Fibroblast of skin of left quadriceps (primary cell): ENCODE results near the gene NUMA1.

Experiments used
- DNase-seq, 2 experiments: peaks; one replicate each; pipeline ENCODE4 v3.0.0-alpha.2; 2013; ENCODE audit warnings: low read depth in 2 of 2

The NUMA1 gene

DNA sequence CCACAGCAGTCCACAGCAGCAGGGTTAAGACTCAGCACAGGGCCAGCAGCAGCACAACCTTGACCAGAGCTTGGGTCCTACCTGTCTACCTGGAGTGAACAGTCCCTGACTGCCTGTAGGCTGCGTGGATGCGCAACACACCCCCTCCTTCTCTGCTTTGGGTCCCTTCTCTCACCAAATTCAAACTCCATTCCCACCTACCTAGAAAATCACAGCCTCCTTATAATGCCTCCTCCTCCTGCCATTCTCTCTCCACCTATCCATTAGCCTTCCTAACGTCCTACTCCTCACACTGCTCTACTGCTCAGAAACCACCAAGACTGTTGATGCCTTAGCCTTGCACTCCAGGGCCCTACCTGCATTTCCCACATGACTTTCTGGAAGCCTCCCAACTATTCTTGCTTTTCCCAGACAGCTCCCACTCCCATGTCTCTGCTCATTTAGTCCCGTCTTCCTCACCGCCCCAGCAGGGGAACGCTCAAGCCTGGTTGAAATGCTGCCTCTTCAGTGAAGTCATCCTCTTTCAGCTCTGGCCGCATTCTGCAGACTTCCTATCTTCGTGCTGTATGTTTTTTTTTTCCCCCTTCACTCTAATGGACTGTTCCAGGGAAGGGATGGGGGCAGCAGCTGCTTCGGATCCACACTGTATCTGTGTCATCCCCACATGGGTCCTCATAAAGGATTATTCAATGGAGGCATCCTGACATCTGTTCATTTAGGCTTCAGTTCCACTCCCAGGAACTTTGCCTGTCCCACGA, 78.3 kb downstream of the NUMA1 start:
- DNase-seq, result no peak

DNA sequence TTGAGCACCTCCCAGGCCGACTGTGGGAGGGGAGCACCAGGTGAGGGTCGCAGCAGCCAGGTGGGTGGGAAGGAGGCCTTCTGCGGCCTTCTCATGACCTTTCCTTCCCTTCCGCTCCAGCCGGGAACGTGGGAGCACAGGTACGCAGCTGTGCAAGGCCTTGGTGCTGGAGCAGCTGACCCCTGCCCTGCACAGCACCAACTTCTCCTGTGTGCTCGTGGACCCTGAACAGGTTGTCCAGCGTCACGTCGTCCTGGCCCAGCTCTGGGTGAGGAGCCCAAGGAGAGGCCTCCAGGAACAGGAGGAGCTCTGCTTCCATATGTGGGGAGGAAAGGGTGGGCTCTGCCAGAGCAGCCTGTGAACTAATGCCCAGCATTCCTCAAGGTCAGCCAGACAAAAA, 79.1 kb downstream of the NUMA1 start:
- no peak for DNase-seq

DNA sequence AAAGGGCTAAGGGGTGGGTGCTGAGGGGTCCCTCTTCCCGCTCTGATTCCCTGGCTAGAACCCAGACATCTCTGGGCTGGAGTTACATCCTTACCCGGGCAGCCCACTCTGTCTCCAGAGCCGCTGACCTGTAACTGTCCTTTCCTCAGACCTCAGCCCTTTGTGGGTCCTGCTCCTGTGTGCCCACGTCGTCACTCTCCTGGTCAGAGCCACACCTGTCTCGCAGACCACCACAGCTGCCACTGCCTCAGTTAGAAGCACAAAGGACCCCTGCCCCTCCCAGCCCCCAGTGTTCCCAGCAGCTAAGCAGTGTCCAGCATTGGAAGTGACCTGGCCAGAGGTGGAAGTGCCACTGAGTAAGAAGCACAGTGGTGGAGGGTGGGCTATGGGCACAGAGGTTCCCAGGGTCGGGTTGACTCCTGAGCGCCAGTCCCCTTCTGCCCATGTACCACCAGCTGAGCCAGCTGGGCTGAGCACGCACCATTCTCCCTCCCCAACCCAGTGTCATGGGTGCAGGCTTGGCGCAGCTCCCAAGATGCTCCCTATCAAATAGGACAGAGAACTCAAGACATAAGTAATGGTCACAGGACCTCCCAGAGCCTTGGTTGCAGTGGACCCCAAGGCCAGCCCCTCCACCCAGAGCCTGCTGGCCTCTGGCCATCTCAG, 80.0 kb downstream of the NUMA1 start:
- no peak for DNase-seq

DNA sequence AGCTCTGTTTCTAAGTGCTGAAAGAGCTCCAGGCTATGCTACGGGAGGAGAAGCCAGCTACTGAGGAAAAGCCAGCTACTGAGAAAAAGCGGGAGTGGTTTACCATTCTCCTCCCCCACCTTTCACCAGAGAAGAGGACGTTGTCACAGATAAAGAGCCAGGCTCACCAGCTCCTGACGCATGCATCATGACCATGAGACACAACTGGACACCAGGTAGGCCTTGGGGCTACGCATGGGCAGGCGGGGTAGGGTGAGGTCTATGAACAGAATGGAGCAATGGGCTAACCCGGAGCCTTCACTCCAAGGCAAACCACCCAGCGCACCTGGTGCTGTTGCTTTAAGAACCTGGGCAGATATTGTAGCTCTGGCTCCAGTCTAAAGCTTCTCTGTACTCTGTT, 80.5 kb downstream of the NUMA1 start:
- DNase-seq, result no peak

DNA sequence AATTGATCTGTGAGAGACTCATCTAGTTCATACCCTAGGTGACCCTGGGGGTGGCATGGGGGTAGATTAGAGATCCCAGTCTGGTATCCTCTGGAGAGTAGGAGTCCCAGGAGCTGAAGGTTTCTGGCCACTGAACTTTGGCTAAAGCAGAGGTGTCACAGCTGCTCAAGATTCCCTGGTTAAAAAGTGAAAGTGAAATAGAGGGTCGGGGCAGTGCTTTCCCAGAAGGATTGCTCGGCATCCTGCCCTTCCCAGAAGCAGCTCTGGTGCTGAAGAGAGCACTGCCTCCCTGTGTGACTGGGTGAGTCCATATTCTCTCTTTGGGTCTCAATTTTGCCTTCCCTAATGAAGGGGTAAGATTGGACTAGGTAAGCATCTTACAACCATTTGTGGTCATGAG, 81.0 kb downstream of the NUMA1 start:
- DNase-seq, result no peak

DNA sequence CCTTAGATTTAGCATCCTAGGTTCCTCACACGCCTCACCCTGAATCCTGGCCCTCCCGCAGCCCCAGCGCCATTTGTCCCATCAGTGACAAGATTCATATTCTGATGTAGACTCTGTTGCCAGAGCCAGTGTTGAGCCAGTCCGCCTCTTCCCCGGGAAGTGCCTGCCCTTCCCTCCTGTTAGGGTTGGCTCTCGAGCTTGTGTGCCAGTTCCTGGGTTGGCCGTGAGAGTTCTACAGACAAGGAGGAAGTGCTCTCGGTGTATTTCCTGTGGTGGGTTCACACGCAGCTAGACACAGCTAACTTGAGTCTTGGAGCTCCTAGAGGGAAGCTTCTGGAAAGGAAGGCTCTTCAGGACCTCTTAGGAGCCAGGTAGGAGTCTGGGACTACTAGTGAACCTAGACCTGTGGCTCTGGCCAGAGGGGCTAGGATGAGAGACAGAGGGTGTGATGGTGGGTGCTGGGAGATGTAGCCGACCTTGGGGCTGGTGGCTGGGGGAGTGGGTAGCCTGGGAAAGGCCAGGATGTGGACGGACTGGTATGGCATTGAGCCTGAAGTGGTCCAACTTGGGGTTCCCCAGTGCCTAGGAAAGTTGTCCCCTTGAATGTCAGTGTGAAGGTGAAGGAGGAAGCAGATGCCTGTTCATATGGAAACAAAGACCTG, 81.6 kb downstream of the NUMA1 start, which contains the start of gene IL18BP:
Gene IL18BP (plus strand): TSS at position 261 of the 662 bp plus-strand sequence. CDS start 1,076 bp downstream, outside the sequence.
- no peak for DNase-seq

DNA sequence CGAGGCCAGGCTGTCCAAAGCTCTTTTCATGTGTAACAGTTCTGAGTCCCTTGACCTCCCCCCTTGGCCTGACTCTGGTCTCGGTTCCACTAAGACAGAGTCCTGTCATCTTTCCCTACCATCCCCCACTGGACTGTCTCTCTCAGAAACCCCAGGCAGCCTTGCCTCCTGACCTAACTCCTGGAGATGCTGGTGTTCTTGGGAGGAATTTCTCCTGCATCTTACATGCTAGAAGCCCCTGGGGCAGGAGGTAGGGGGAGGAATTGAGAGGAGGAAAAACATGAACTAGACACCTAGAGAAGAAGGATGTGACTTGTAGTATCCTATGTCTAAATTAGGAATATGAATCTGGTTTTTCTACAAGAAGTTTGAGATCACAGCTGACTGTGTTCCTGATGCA, 82.3 kb downstream of the NUMA1 start:
- DNase-seq, result no peak

DNA sequence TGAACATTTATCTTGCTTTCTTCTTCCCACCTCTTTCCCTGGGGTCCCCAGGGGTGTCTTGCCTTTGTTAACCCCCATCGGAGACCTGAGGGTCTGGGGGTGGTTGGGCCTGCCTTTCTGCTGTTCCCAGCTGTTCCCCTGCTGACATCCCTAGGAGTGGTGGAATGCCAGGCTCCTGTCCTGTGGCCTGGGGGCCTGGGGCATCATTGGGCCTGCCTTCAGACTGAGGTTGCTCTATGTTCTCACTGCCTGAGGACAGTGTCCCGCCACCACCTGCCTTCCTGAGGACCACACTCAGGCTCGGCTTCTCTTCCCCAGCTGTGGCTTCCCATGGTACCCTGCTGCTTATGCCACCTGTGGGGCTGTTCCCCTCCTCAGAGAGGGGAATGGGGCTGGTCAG, 82.7 kb downstream of the NUMA1 start:
- DNase-seq, result no peak

DNA sequence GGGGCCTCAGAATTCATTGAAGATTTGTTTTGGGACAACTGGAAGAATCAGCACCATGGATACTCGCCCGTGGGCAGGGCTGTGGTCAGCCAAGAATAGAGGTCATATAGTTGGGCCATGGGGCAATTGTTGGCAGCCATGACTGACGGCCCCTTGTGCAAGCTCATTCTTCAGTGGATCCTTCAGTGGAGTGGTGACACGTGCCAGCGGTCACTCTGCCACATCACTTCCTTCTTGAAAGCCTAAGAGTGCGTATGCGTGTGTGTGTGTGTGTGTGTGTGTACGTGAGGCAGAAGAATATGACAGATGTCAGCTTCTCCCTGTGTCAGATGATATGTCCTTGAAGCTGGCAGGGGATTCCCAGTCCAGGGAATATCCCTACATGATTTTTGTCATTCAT, 83.4 kb downstream of the NUMA1 start:
- DNase-seq, result no peak

DNA sequence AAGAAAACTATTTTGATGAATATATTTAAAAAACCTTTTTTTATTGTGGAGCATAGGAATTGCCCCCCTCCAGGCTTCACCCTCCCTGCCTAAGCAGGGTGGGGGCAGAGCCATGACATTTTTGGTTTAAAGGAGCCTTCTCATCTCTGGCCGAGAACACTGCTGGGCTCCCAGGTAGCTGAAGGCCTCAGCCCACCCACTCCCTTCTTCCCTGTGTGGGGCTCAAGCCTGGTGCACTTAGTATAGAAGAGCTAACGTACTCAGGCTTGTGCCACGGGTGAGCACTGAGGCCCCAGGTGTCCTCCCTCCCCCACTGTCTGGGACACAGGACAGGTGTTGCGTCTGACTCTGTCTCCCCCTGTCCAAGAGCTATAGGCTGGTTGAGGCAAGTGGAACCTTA, 83.8 kb downstream of the NUMA1 start:
- no peak for DNase-seq

DNA sequence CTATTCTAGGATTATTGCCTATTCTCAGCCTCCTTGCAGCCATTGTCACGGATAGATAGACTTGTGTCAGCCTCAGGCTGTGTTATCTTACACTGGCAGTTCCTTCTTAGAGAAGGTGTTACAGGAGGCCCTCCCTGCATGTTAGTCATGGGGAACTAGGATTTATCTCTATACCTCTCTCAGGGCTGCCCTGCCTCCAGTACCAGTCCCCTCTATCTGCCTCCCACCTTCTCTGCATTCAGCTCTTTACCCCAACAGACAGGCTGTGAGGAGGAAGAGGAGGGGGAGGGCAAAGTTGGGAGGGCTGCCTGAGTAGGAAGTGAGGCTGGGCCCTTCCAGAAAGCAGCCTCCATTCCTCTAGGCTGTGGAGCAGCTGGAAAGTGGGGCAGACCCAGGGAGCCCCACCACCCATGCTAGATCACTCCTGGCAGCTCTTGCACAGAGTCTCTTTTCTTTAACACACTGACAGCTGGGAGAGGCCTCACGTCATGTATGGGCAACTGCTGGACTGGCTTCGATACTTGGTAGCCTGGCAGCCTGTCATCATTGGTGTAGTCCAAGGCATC, 84.5 kb downstream of the NUMA1 start:
- DNase-seq, result no peak

DNA sequence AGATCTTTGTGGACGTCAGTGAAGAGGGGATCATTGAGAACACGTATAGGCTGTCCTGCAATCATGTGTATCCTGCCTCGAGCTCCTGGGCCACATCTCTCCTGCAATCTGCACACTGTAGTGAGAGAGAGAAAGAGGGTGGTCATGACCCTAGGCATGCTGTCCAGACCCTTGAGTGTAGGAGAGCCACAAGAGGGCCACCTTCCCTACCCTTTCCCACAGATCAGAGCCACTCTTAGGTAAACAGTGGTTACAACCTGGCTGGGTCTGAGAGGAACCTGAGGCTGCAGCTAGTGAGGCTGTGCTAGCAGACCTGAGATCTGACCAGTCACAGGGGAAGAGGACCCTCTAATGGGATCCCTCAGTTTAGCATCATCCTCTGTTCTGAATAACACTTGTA, 85.6 kb downstream of the NUMA1 start:
- no peak for DNase-seq

DNA sequence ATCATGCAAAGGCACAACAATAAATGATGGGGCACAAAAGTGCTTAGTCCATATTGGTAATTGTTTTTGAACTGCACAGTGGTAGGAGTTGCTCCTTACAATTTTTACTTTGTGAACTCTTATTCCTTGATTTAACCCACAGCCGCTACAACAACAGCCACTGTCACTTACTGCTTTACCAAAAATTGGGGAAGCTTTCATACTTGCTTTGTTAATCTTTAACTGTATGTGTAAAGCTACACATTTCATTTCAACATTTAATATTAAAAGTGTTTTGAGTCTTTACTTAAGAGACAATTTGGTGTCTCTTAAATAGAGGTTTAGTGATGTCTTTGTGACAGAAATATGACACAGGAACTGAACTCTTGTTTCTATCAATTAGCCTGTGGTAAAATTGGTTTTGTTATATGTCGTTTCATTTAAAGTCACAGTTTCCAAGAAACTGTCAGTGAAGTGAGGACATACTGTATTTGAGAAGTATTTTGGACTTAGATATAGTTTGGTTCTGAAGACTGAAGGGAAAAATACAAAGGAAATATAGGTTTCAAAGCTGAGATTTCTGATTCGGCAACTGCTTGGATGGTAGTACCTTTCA, 88.1 kb downstream of the NUMA1 start:
- DNase-seq, result no peak

DNA sequence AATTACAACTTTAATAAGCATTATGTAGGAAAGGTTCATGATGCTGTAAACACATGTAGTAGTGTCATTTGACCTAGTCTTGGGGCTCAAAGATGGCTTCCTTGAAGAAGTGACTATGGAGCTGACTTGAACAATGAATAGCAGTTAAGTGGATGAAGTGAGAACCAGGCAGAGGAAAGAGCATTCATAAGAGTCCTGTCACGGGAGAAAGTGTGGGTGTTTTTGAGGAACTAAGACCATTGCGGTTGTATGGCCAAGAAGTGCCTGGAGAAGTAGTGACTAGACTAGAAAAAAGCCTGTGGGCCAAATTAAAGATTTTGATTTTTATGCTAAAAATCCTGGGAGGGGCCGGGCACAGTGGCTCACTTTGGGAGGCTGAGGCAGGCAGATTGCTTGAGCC, 88.8 kb downstream of the NUMA1 start:
- DNase-seq, result no peak

DNA sequence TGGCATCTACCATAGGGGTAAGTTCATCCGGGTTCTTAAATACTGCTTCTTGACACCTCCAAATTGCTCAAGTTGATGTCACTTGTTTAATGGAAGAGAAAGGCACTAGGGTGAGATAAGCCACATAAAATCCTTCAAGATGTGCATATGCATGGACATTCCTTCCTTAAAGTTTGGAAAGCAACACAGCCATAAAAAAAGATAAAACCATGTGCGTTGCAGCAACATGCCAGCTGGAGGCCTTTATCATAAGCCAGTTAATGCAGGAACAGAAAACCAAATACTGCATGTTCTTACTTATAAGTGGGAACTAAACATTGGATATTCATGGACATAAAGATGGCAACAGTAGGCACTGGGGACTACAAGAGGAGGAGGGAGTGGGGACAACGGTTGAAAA, 89.6 kb downstream of the NUMA1 start:
- DNase-seq, result no peak

DNA sequence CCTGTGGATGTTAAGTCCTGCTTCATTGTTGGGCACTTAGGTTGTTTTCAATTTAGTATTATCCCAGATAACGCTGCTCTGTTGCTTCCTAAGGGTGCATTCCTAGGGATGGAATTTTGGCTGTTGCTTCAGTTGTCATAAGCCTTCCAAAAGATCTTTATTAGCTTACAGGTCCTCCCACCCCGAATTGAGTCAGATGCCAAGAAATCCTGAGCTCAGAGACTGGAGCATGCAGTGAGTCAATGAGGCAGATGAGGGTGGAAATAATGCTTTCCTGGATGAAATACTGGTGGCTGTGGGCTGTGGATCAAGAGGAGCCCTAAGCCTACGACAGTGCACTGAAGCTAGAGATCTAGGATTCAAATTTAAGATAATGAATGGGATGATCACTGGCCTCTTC, 92.3 kb downstream of the NUMA1 start:
- DNase-seq, result peak; percentile 70 to 76

DNA sequence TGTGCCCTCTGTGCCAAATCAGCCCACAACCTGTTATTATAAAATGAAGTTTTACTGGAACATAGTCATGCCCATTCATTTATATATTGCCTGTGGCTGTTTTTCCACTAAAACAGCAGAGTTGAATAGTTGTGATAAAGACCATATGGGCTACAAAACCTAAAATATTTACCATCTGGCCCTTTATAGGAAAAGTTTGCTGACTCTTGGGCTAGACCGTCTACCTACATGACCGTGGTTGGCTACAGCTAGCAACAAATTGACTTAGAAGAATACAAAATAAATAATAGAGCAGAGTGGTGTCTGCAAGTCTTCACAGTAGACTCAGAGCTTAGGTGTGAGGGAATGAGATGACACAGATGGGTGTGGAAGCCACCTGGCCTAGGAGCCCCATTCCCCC, 92.8 kb downstream of the NUMA1 start:
- no peak for DNase-seq

DNA sequence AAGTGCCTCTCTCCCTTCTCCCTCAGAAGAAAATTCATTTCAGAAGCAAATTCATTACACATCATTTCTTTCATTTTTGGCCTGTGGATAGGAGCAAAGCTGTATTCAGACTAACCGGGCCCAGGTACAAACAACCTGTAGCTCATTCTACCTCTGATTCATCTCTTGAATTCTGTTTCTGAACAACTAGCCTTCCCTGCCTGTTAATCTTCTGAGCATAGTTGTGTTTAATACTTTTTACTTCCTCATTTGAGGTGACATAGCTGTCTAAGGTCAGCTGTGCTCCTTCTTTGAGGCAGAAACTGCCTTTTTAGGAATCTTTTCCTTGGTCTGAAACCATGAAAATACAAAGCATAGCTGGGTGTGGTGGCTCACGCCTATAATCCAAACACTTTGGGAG, 94.2 kb downstream of the NUMA1 start:
- DNase-seq, result no peak

DNA sequence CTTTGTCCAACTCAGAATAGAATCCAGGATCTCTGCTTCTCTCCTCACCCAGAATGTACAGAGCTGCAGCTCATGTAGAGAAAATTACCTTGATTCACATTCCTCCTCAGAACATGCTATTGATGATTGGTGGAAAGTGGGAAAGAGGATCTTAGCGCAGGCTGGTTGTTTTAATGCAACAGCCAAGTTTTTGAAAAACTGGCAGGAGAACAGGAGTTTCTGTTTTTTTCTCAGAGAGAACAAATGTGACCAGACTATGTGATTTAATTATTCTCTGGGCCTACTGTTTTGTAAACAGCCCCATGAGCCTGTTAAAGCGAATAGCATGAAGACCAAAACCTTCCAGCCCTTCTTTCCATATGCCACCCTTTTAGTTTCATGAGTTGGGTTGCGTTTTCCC, 100.7 kb downstream of the NUMA1 start:
- no peak for DNase-seq

DNA sequence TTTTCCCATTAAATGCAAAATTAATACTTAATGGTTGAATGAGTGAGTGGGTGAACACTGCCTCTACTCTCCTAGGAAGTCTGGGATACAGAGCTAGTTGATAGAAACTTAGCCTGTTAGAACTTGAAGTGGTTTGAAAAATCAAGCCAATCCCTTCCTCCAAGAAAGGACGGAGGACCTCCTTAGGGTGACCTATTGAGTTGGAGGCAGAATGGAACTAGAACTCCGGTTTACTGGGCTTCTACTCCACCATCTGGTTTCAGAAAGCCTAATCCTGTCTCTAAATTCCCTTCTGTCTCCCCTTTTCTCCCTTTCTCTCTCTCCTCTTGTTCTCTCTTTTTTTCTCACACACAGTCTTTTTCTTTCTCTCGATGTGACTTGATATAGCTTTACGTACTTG, 101.2 kb downstream of the NUMA1 start:
- no peak for DNase-seq

DNA sequence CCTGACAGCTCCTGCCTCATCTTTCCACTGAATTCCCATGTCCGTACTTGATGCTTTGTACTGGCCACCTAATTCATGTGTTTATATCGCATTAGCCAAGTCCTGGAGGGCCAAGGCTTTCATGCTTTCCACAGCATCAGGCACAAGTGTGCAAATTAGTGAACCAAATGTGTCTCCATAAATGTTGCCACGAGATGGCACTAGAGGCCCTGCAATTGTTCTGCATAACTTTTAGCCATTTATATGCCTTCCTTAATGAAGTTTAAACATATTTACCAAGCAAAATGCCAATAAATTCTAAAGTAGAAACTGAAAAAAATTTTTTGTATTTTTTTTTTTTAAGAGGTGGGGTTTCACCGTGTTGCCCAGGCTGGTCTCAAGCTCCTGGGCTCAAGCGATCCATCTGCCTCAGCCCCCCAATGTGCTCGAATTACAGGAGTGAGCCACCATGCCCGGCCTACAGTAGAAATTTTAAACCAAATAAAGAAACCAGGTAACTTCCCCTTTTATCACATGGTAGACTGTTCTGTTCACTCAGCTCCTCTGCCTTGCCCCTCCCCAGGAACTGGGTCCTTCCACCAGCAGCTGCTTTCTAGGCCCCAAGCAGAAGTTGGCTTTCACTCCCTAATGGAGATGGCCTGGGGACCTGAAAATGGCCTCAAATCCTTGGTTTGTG, 102.5 kb downstream of the NUMA1 start:
- DNase-seq, result peak; percentile 18 to 21

DNA sequence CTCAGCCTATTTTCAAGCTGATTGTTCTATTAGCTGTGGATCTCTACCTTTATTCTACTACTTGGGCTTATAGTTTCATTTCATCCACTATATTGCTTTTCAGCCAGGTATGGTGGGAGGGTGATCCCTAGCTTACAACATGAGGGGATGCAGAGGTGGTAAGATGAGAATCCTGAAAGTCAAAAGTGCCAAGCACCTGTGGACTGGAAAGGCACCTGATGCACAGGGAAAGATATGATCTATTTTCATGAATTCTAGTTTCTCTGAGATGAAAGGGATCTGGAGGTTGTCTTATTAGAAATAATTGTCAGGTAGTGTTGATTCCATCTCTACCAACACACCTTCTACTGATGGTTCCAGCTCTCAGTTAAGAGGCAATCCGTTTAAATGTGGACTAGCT, 103.3 kb downstream of the NUMA1 start:
- DNase-seq, result no peak
